Measurements from ENCODE around the gene NAP1L5.

NAP1L5 gene

DNA sequence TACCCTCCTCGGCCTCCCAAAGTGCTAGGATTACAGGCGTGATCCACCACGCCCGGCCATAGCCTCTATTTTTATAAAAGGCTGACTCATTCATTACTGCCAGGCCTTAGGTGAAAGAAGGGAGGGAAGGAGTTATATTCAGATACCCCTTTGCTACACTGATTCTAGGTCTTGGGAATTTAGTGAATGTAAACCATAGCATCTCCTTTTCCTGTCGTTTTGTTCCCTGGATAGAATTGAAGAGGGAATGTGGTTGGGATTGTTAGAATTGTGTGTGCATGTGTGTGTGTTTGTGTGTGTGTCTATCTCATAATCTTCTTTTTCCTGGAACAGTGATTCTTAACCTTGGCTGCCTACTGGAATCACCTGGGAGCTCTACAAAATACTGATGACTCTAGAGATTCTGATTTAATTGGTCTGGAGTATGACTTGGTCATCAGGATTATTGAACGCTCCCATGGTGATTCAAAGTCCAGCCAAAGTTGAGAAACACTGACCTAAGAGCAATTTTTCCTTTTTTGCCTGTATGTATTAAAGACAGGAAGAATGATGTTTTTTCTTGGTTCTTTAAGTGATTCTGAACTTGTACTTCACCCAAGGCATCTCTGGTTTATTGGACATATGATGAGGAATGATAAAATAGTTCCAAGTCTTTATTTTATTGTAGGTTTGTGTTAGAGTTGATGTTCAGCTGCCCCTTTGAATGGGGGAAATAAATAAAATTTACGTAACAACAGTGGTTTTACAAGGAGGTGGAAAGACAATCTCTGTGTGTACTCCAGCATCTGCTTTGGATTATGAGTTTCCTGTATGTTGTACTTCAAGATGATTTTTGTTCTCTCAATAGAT, 37.0 kb downstream of the NAP1L5 start:
- no peak for DNase-seq (ENCODE audit: low read depth)

DNA sequence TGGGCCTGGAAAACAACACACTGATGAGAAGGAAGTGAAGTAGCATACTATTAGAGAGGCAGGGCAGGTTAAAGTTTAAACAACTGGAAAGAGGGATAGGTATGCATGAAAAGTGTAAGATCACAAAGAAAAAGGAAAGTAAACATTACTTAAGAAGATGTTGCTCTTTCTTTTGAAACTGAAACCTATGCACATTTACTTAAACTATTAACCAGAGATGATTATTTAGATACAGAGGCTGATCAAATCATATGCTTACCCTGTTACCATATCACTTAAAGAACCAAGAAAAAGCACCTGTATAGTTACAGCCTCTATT, 37.8 kb downstream of the NAP1L5 start:
- DNase-seq (ENCODE audit: low read depth) = no peak

- DNase-seq (ENCODE audit: low read depth) = peak; percentile 18
Observed at GRCh38 chr4:88659055-88659889, 38.4 kb downstream of the NAP1L5 start.

GRCh38 chr4:88655226-88655625, 42.4 kb downstream of the NAP1L5 start:
- no peak for DNase-seq (ENCODE audit: low read depth)

DNA sequence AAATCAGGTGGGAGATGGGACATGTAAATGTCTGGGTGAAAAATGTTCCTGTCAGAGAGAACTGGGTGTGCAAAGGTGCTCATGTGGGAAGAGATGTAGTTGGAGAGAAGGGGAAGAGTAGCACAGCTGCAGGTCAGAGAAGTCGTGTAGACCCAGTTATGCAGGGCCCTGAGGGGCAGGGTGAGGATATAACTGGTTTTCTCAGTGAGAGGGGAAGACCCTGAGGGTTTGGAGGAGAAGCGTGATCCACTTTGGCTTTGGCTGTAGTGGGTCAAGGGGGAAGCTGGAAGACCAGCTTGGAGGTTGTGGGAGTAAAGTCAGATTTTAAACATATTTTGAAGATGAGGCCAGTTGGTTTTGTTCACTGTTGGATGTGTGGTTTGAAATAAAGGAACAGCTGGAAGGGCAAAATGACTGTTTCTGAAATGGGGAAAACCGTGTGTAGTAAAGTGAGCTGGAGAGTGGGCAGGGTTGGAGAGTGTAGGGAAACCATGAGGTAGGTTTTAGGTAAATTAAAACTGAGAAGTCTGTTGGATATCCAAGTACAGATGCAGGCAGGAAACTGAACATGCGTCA, 44.2 kb downstream of the NAP1L5 start:
- DNase-seq (ENCODE audit: low read depth) = no peak

GRCh38 chr4:88649716-88650115, 47.9 kb downstream of the NAP1L5 start:
- no peak for DNase-seq (ENCODE audit: low read depth)

- no peak for DNase-seq (ENCODE audit: low read depth)
Observed at GRCh38 chr4:88646528-88647280, 50.9 kb downstream of the NAP1L5 start.

- no peak for DNase-seq (ENCODE audit: low read depth)
Observed at GRCh38 chr4:88645994-88646393, 51.6 kb downstream of the NAP1L5 start.

Data from activated T-cell treated with anti-CD3 and anti-CD28 coated beads for 24 hours (primary cell).